ENCODE measurements around the gene TAS1R3.

DNA sequence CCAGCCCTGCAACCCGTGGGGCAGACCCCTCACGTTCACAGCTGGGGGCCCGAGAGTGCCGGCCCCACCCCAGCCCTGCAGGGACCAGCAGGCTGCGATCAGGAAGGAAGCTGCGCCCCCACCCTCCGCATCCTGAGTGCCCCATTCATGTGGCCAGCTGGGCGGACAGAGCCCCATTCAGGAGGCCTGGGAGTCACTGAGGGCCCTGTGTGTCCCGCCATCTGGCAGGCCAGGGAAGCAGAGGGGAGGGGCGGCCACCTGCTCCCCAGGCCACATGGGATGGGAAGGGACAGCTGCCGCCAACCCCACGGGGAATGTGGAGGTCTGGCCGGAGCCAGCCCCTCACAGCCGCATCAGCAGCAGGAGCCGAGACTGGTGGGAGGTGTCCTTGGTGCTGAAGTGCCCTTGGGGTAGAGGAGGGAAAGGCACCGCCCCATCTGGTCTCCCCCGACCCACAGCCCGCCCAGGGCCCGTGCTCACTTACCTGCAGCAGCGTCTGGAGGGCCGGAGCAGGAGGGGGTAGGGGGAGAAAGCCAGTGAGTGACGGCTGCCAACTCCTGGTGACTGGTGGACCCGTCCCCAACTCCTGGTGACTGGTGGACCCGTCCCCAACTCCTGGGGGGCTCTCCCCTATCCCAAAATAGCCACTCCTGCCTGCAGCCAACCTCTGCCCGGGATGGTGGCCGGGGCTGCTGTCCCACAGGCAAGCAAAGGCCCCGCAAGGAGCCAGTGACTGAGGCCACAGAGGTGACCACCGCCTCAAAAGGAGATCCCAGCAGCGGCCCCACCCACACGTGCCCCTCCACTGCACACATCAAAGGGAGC lies 32.0 kb upstream of the TAS1R3 start:
- TF ChIP-seq, protein P1, sequence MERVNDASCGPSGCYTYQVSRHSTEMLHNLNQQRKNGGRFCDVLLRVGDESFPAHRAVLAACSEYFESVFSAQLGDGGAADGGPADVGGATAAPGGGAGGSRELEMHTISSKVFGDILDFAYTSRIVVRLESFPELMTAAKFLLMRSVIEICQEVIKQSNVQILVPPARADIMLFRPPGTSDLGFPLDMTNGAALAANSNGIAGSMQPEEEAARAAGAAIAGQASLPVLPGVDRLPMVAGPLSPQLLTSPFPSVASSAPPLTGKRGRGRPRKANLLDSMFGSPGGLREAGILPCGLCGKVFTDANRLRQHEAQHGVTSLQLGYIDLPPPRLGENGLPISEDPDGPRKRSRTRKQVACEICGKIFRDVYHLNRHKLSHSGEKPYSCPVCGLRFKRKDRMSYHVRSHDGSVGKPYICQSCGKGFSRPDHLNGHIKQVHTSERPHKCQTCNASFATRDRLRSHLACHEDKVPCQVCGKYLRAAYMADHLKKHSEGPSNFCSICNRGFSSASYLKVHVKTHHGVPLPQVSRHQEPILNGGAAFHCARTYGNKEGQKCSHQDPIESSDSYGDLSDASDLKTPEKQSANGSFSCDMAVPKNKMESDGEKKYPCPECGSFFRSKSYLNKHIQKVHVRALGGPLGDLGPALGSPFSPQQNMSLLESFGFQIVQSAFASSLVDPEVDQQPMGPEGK (CRISPR knock-in tag; IDR thresholded peaks at IDR 0.05; ENCODE audit: borderline replicate concordance), result no peak
- TF ChIP-seq OSR1 (CRISPR knock-in tag; IDR thresholded peaks at IDR 0.05), result no peak
- TF ChIP-seq ZFP3 (CRISPR knock-in tag; IDR thresholded peaks at IDR 0.05), result no peak
- no peak for TF ChIP-seq RARB (CRISPR knock-in tag; IDR thresholded peaks at IDR 0.05)
- no peak for TF ChIP-seq TSHZ2 (CRISPR knock-in tag; IDR thresholded peaks at IDR 0.05)
- no peak for TF ChIP-seq ZFP30 (CRISPR knock-in tag; IDR thresholded peaks at IDR 0.05)
- no peak for TF ChIP-seq ZNF565 (CRISPR knock-in tag; conservative IDR thresholded peaks at IDR 0.05; ENCODE audit: low read depth)
- TF ChIP-seq TOX (CRISPR knock-in tag; IDR thresholded peaks at IDR 0.05; ENCODE audit: borderline replicate concordance), result no peak
- TF ChIP-seq SNAI2 (CRISPR knock-in tag; IDR thresholded peaks at IDR 0.05), result no peak
- no peak for TF ChIP-seq ISL1 (CRISPR knock-in tag; IDR thresholded peaks at IDR 0.05)
- TF ChIP-seq ZNF8 (CRISPR knock-in tag; IDR thresholded peaks at IDR 0.05), result no peak
- no peak for TF ChIP-seq ZNF70 (CRISPR knock-in tag; IDR thresholded peaks at IDR 0.05)
